ENCODE results near the gene KRTAP5-9. TPM values are rescaled to one million over a fixed set of nuclear protein-coding genes. Genes with fewer than 3 reads are reported as not detected.

Gene KRTAP5-9
- total and polyA plus RNA-seq, 10 of the 15 experiments (the other 5 are each of a cell fraction or from before 2014, with no cell fraction given) = 0.06 to 0.38 (median 0.19) TPM; not detected in 4

DNA sequence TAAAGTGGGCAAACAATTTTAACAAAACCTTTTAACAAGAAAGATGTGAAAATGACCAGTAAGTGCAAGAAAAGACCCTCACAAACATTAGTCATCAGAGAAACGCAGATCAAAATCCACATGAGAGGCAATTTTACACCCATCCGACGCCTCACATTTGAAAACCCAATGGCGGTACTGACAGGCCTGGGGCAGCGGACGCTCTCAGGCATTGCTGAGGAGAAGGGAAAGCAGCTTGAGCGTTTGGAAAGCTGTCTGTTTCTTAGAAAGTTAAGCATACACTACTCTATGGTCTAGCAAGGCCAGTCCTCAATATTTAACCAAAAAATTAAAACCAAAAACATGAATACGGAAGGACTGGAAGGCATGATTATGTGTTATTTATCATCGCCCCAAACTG is 12.4 kb upstream of the KRTAP5-9 start (continued):
- TF ChIP-seq, protein P1, sequence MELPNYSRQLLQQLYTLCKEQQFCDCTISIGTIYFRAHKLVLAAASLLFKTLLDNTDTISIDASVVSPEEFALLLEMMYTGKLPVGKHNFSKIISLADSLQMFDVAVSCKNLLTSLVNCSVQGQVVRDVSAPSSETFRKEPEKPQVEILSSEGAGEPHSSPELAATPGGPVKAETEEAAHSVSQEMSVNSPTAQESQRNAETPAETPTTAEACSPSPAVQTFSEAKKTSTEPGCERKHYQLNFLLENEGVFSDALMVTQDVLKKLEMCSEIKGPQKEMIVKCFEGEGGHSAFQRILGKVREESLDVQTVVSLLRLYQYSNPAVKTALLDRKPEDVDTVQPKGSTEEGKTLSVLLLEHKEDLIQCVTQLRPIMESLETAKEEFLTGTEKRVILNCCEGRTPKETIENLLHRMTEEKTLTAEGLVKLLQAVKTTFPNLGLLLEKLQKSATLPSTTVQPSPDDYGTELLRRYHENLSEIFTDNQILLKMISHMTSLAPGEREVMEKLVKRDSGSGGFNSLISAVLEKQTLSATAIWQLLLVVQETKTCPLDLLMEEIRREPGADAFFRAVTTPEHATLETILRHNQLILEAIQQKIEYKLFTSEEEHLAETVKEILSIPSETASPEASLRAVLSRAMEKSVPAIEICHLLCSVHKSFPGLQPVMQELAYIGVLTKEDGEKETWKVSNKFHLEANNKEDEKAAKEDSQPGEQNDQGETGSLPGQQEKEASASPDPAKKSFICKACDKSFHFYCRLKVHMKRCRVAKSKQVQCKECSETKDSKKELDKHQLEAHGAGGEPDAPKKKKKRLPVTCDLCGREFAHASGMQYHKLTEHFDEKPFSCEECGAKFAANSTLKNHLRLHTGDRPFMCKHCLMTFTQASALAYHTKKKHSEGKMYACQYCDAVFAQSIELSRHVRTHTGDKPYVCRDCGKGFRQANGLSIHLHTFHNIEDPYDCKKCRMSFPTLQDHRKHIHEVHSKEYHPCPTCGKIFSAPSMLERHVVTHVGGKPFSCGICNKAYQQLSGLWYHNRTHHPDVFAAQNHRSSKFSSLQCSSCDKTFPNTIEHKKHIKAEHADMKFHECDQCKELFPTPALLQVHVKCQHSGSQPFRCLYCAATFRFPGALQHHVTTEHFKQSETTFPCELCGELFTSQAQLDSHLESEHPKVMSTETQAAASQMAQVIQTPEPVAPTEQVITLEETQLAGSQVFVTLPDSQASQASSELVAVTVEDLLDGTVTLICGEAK (IDR thresholded peaks at IDR 0.05; ENCODE audit: borderline replicate concordance) = no peak
- no peak for TF ChIP-seq NR2C2 (IDR thresholded peaks at IDR 0.05; ENCODE audit: borderline replicate concordance, control insufficient read depth, insufficient read length, low read depth)

DNA sequence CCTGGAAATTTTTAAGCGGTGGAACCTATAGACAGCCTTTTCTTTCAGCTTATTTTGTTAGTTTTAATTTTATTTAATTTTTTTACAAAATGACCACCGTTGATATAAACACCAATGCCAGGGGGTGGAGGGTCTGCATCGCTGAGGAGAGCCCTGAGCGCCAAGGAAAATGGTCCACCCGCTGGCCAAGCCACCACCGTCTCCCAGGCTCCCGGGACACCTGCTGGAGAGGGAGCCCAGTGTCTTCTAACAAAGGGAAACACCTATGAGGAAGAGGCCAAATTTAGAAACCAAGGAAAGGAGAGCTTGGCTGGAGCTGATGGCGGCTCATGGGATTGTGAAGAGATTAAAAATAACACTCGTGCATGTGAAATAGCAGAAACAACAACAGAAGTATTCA is 10.7 kb upstream of the KRTAP5-9 start:
- POLR2A ChIA-PET = no interaction called here
- FAIRE-seq = no peak
- no peak for TF ChIP-seq HDAC6 (IDR thresholded peaks at IDR 0.05; ENCODE audit: unreplicated experiment)
- TF ChIP-seq CEBPB (IDR thresholded peaks at IDR 0.05; ENCODE audit: borderline replicate concordance in 1 of 2, low read depth in 2 of 2, low read length in 2 of 2) = no peak
- in situ Hi-C loops (cut with MboI) = no loop called here
- H3K9ac ChIP-seq (ENCODE audit: control insufficient read depth, insufficient read depth, low read length) = no peak overlapping the region
- no peak overlapping the region for H3K4me3 ChIP-seq
- BruUV-seq (replicated peaks) = no TSS peak
- H3K36me3 ChIP-seq (ENCODE audit: control insufficient read depth in 2 of 2, insufficient read depth in 2 of 2, low read length in 1 of 2) = no peaks in the 10 kb centered on the region
- SMC1A ChIA-PET (ENCODE audit: uncharacterized antibody, unreplicated experiment) = interaction anchor here (1.0 kb wide), 1 partner anchor 89 kb away, joined by 3 read pairs; no protein-coding TSS in a partner anchor
- RAD21 ChIA-PET (ENCODE audit: unreplicated experiment) = no interaction called here
- no peaks in the 10 kb centered on the region for H3K79me2 ChIP-seq (ENCODE audit: control insufficient read depth, insufficient read depth, low read length)
- CTCF ChIA-PET = no interaction called here
- ATAC-seq = no peak
- no peak overlapping the region for H2AFZ ChIP-seq (ENCODE audit: control insufficient read depth, low read depth, low read length)
- no peaks in the 10 kb centered on the region for H4K20me1 ChIP-seq (ENCODE audit: control insufficient read depth, insufficient read depth)
- DNase-seq (ENCODE audit: low read depth, low spot score) = no peak
- peaks cover 20% of the 10 kb centered on the region for H3K9me3 ChIP-seq (replicated peaks; ENCODE audit: control insufficient read depth, insufficient read depth, low read length)
- H3K27me3 ChIP-seq (replicated peaks in 1 of 2; ENCODE audit: control insufficient read depth in 2 of 2, insufficient read depth in 2 of 2, low read length in 1 of 2) = no peaks in the 10 kb centered on the region
- WGBS (ENCODE audit: insufficient coverage, insufficient replicate concordance, low lambda C conversion rate, missing lambda C conversion rate) = 98% methylated on average over 9 of the region's 9 CpGs
- no peak overlapping the region for H3K27ac ChIP-seq (ENCODE audit: control insufficient read depth, insufficient read depth)
- intact Hi-C loops (cut with micrococcal nuclease; ENCODE audit: unreplicated experiment) = no loop called here
- H3K4me1 ChIP-seq (ENCODE audit: control insufficient read depth, insufficient read depth, low read length) = peaks cover 37% of the 10 kb centered on the region
- no peak overlapping the region for H3K4me2 ChIP-seq (ENCODE audit: control insufficient read depth, insufficient read depth)

Data from GM12878 (cell line).